BJ (cell line): ENCODE data around the gene SOD3. TPM values are rescaled to one million over a fixed set of nuclear protein-coding genes. Genes with fewer than 3 reads are reported as not detected.

Experiments
- CTCF ChIA-PET: fragments of 350-600 bp; formaldehyde crosslinking; extraction: SDS; loops from one replicate; lab custom pipeline; 2021; ENCODE audit warnings: antibody characterized with exemption, inconsistent platforms; lab: Yijun Ruan, JAX
- POLR2A ChIA-PET: fragments of 300-600 bp; sonication (Branson Sonifier 250); formaldehyde crosslinking; extraction: SDS; loops from one replicate; lab custom pipeline; 2021; ENCODE audit warnings: antibody characterized with exemption; lab: Charles Lee
- DNase-seq: peaks from one replicate; pipeline ENCODE4 v3.0.0-alpha.2; 2011; ENCODE audit warnings: low read depth
- H3K27me3 ChIP-seq: 2 replicates; pipeline ENCODE4 v1.6.0; 2011; ENCODE audit warnings: low read length; ENCODE audit not compliant: control insufficient read depth, insufficient read depth
- H3K36me3 ChIP-seq: 2 replicates; pipeline ENCODE4 v1.5.1; 2011; ENCODE audit warnings: low read length; ENCODE audit not compliant: control insufficient read depth, insufficient read depth
- H3K4me3 ChIP-seq: 2 replicates; pipeline ENCODE4 v1.5.1; 2011; ENCODE audit warnings: low read depth, mild to moderate bottlenecking, control low read depth, low read length
- CTCF ChIP-seq: IDR thresholded peaks from 2 replicates; pipeline ENCODE4 v1.5.1; 2011; ENCODE audit warnings: low read depth, mild to moderate bottlenecking, control low read depth, inconsistent platforms, low read length, moderate library complexity; ENCODE audit not compliant: insufficient read depth
- polyA plus RNA-seq: library from polyadenylated mRNA; depleted of rRNA; stranded (reverse); fragments of >200 nt; gene quantifications from 2 replicates; pipeline ENCODE4 v1.2.3, GENCODE V29; 2011

Gene SOD3
- polyA plus RNA-seq, 1 experiment = 25.7 TPM

GRCh38 chr4:24794480-24794879, 893 bp upstream of the SOD3 start:
- CTCF ChIA-PET = interaction anchor here (1.2 to 3.3 kb wide), 5 partner anchors 8 to 305 kb away, joined by 3 to 12 read pairs (median 8); no protein-coding TSS in a partner anchor
- Histone ChIP-seq H3K36me3 (no peaks in the 10 kb centered on the region), H3K4me3 (no peak overlapping the region), H3K27me3 (0 out of 2 replicates have a peak, but pooled peaks cover 1% of the 10 kb centered on the region)
- DNase-seq = peak; percentile 53
- TF ChIP-seq CTCF = no peak
- POLR2A ChIA-PET = interaction anchor here (0.6 kb wide), 2 partner anchors 14 to 129 kb away, joined by 3 to 4 read pairs; no protein-coding TSS in a partner anchor

GRCh38 chr4:24795666-24796381, 451 bp downstream of the SOD3 start:
- Histone ChIP-seq H3K36me3 (no peaks in the 10 kb centered on the region), H3K4me3 (peak overlapping the region; percentile 35), H3K27me3 (0 out of 2 replicates have a peak, but pooled peaks cover 1% of the 10 kb centered on the region)
- no peak for DNase-seq
- ChIA-PET POLR2A (interaction anchor here (0.6 to 0.7 kb wide), 2 partner anchors 30 to 257 kb away, joined by 4 to 8 read pairs; no protein-coding TSS in a partner anchor), CTCF (interaction anchor here (1.2 to 2.7 kb wide), 3 partner anchors 13 to 307 kb away, joined by 3 to 11 read pairs (median 8); no protein-coding TSS in a partner anchor)
- no peak for TF ChIP-seq CTCF

- DNase-seq = no peak
- H3K36me3 ChIP-seq = no peaks in the 10 kb centered on the region
- no peak overlapping the region for H3K4me3 ChIP-seq
- ChIA-PET POLR2A (interaction anchor here (0.6 kb wide), 1 partner anchor 29 kb away, joined by 4 read pairs; no protein-coding TSS in a partner anchor), CTCF (interaction anchor here (1.2 to 2.0 kb wide), 3 partner anchors 12 to 308 kb away, joined by 3 to 8 read pairs (median 4); no protein-coding TSS in a partner anchor)
- peaks cover 1% of the 10 kb centered on the region; the same call in 1 of the 2 replicates for H3K27me3 ChIP-seq
- no peak for TF ChIP-seq CTCF
Measured at GRCh38 chr4:24796620-24797019, 1.2 kb downstream of the SOD3 start.

GRCh38 chr4:24798036-24798610, 2.8 kb downstream of the SOD3 start:
- Histone ChIP-seq H3K4me3 (no peak overlapping the region), H3K27me3 (peaks cover 1% of the 10 kb centered on the region; the same call in 1 of the 2 replicates), H3K36me3 (no peaks in the 10 kb centered on the region)
- DNase-seq = no peak
- CTCF ChIA-PET = interaction anchor here (1.7 to 2.0 kb wide), 2 partner anchors 11 to 310 kb away, joined by 4 to 8 read pairs; no protein-coding TSS in a partner anchor
- TF ChIP-seq CTCF = no peak
- POLR2A ChIA-PET = no interaction called here

GRCh38 chr4:24799196-24799543, 3.8 kb downstream of the SOD3 start:
- POLR2A ChIA-PET = no interaction called here
- H3K36me3 ChIP-seq = no peaks in the 10 kb centered on the region
- no peak for TF ChIP-seq CTCF
- H3K4me3 ChIP-seq = no peak overlapping the region
- DNase-seq = no peak
- CTCF ChIA-PET = no interaction called here
- H3K27me3 ChIP-seq = peaks cover 1% of the 10 kb centered on the region; the same call in 1 of the 2 replicates
